ENCODE results near the gene CYP51A1. TPM values are rescaled to one million over a fixed set of nuclear protein-coding genes. Genes with fewer than 3 reads are reported as not detected.
"Not testable (repeated sequence)": the region's sequence is repeated elsewhere in the genome, so short reads cannot be mapped to it uniquely, and the experiment has no call there.

Gene CYP51A1
- polyA plus RNA-seq, 1 donor = 109 TPM

GRCh38 chr7:92133133-92133736 lies 1.0 kb downstream of the CYP51A1 start:
- H3K27me3 ChIP-seq (ENCODE audit: control insufficient read depth, insufficient read depth, low read length) = no peaks in the 10 kb centered on the region
- peaks cover 3% of the 10 kb centered on the region for H3K4me1 ChIP-seq (ENCODE audit: control insufficient read depth, insufficient read depth, low read length)
- H3K36me3 ChIP-seq (ENCODE audit: control insufficient read depth, insufficient read depth, low read length) = peaks cover 18% of the 10 kb centered on the region
- no CpG with 5 or more reads among the region's 15 CpGs for WGBS (ENCODE audit: insufficient coverage, low lambda C conversion rate)
- H3K27ac ChIP-seq (ENCODE audit: low read length) = peak overlapping the region; percentile 83
- H3K9me3 ChIP-seq (ENCODE audit: control insufficient read depth, low read depth, low read length) = no peaks in the 10 kb centered on the region
- H3K4me3 ChIP-seq (ENCODE audit: low read length) = peak overlapping the region; percentile 91
- DNase-seq = peak; percentile 4 to 41

- Histone ChIP-seq H3K27ac (ENCODE audit: low read length) (no peak overlapping the region), H3K9me3 (ENCODE audit: control insufficient read depth, low read depth, low read length) (no peaks in the 10 kb centered on the region), H3K4me1 (ENCODE audit: control insufficient read depth, insufficient read depth, low read length) (peaks cover 3% of the 10 kb centered on the region), H3K36me3 (ENCODE audit: control insufficient read depth, insufficient read depth, low read length) (peaks cover 28% of the 10 kb centered on the region), H3K4me3 (ENCODE audit: low read length) (peak overlapping the region; percentile 91), H3K27me3 (ENCODE audit: control insufficient read depth, insufficient read depth, low read length) (no peaks in the 10 kb centered on the region)
- WGBS (ENCODE audit: insufficient coverage, low lambda C conversion rate) = no CpG with 5 or more reads among the region's 4 CpGs
- DNase-seq = no peak
These were observed 2.4 kb downstream of the CYP51A1 start for GRCh38 chr7:92131764-92132330.

- DNase-seq = no peak
- H3K36me3 ChIP-seq (ENCODE audit: control insufficient read depth, insufficient read depth, low read length) = peaks cover 34% of the 10 kb centered on the region
- peaks cover 3% of the 10 kb centered on the region for H3K4me1 ChIP-seq (ENCODE audit: control insufficient read depth, insufficient read depth, low read length)
- no peaks in the 10 kb centered on the region for H3K27me3 ChIP-seq (ENCODE audit: control insufficient read depth, insufficient read depth, low read length)
- no peak overlapping the region for H3K27ac ChIP-seq (ENCODE audit: low read length)
- H3K9me3 ChIP-seq (ENCODE audit: control insufficient read depth, low read depth, low read length) = no peaks in the 10 kb centered on the region
- no peak overlapping the region for H3K4me3 ChIP-seq (ENCODE audit: low read length)
- whole genome bisulfite sequencing (ENCODE audit: insufficient coverage, low lambda C conversion rate) = 96% methylated on average over 3 of the region's 5 CpGs
These were observed 3.2 kb downstream of the CYP51A1 start for GRCh38 chr7:92131093-92131492.

GRCh38 chr7:92121681-92122080 lies 12.6 kb downstream of the CYP51A1 start:
- no peak overlapping the region for H3K27ac ChIP-seq (ENCODE audit: low read length)
- no peaks in the 10 kb centered on the region for H3K27me3 ChIP-seq (ENCODE audit: control insufficient read depth, insufficient read depth, low read length)
- no peaks in the 10 kb centered on the region for H3K4me1 ChIP-seq (ENCODE audit: control insufficient read depth, insufficient read depth, low read length)
- peaks cover 62% of the 10 kb centered on the region for H3K36me3 ChIP-seq (ENCODE audit: control insufficient read depth, insufficient read depth, low read length)
- no peaks in the 10 kb centered on the region for H3K9me3 ChIP-seq (ENCODE audit: control insufficient read depth, low read depth, low read length)
- no peak for DNase-seq
- no peak overlapping the region for H3K4me3 ChIP-seq (ENCODE audit: low read length)

- no peak overlapping the region for H3K27ac ChIP-seq (ENCODE audit: low read length)
- no peak for DNase-seq
- H3K36me3 ChIP-seq (ENCODE audit: control insufficient read depth, insufficient read depth, low read length) = peaks cover 60% of the 10 kb centered on the region
- H3K9me3 ChIP-seq (ENCODE audit: control insufficient read depth, low read depth, low read length) = no peaks in the 10 kb centered on the region
- H3K27me3 ChIP-seq (ENCODE audit: control insufficient read depth, insufficient read depth, low read length) = no peaks in the 10 kb centered on the region
- H3K4me1 ChIP-seq (ENCODE audit: control insufficient read depth, insufficient read depth, low read length) = no peaks in the 10 kb centered on the region
- no peak overlapping the region for H3K4me3 ChIP-seq (ENCODE audit: low read length)
- 60% methylated on average over 1 of the region's 1 CpG for WGBS (ENCODE audit: insufficient coverage, low lambda C conversion rate)
These were observed 15.0 kb downstream of the CYP51A1 start for GRCh38 chr7:92119213-92119759.

GRCh38 chr7:92116949-92117348 lies 17.3 kb downstream of the CYP51A1 start:
- no CpG with 5 or more reads among the region's 3 CpGs for WGBS (ENCODE audit: insufficient coverage, low lambda C conversion rate)
- DNase-seq = no peak
- peaks cover 43% of the 10 kb centered on the region for H3K36me3 ChIP-seq (ENCODE audit: control insufficient read depth, insufficient read depth, low read length)
- no peaks in the 10 kb centered on the region for H3K9me3 ChIP-seq (ENCODE audit: control insufficient read depth, low read depth, low read length)
- H3K27me3 ChIP-seq (ENCODE audit: control insufficient read depth, insufficient read depth, low read length) = no peaks in the 10 kb centered on the region
- H3K4me3 ChIP-seq (ENCODE audit: low read length) = no peak overlapping the region
- H3K4me1 ChIP-seq (ENCODE audit: control insufficient read depth, insufficient read depth, low read length) = no peaks in the 10 kb centered on the region
- H3K27ac ChIP-seq (ENCODE audit: low read length) = no peak overlapping the region

GRCh38 chr7:92115821-92116220 lies 18.5 kb downstream of the CYP51A1 start:
- Histone ChIP-seq H3K36me3 (ENCODE audit: control insufficient read depth, insufficient read depth, low read length) (peaks cover 45% of the 10 kb centered on the region), H3K9me3 (ENCODE audit: control insufficient read depth, low read depth, low read length) (no peaks in the 10 kb centered on the region)
- no CpG with 5 or more reads among the region's 5 CpGs for WGBS (ENCODE audit: insufficient coverage, low lambda C conversion rate)

GRCh38 chr7:92110857-92111256 lies 23.4 kb downstream of the CYP51A1 start:
- Histone ChIP-seq H3K4me1 (ENCODE audit: control insufficient read depth, insufficient read depth, low read length) (no peaks in the 10 kb centered on the region), H3K9me3 (ENCODE audit: control insufficient read depth, low read depth, low read length) (no peaks in the 10 kb centered on the region), H3K27me3 (ENCODE audit: control insufficient read depth, insufficient read depth, low read length) (no peaks in the 10 kb centered on the region), H3K36me3 (ENCODE audit: control insufficient read depth, insufficient read depth, low read length) (peaks cover 59% of the 10 kb centered on the region), H3K27ac (ENCODE audit: low read length) (no peak overlapping the region), H3K4me3 (ENCODE audit: low read length) (no peak overlapping the region)
- WGBS (ENCODE audit: insufficient coverage, low lambda C conversion rate) = no CpG with 5 or more reads among the region's 2 CpGs
- no peak for DNase-seq

More at GRCh38 chr7:92115821-92116220, 18.5 kb downstream of the CYP51A1 start:
- Histone ChIP-seq H3K27me3 (ENCODE audit: control insufficient read depth, insufficient read depth, low read length) (no peaks in the 10 kb centered on the region), H3K4me1 (ENCODE audit: control insufficient read depth, insufficient read depth, low read length) (no peaks in the 10 kb centered on the region), H3K4me3 (ENCODE audit: low read length) (no peak overlapping the region), H3K27ac (ENCODE audit: low read length) (no peak overlapping the region)
- no peak for DNase-seq

GRCh38 chr7:92108821-92109220 lies 25.5 kb downstream of the CYP51A1 start:
- Histone ChIP-seq H3K4me1 (ENCODE audit: control insufficient read depth, insufficient read depth, low read length) (no peaks in the 10 kb centered on the region), H3K27ac (ENCODE audit: low read length) (no peak overlapping the region), H3K36me3 (ENCODE audit: control insufficient read depth, insufficient read depth, low read length) (peaks cover 64% of the 10 kb centered on the region), H3K9me3 (ENCODE audit: control insufficient read depth, low read depth, low read length) (no peaks in the 10 kb centered on the region), H3K4me3 (ENCODE audit: low read length) (no peak overlapping the region), H3K27me3 (ENCODE audit: control insufficient read depth, insufficient read depth, low read length) (no peaks in the 10 kb centered on the region)
- DNase-seq = no peak
- WGBS (ENCODE audit: insufficient coverage, low lambda C conversion rate) = no CpG with 5 or more reads among the region's 8 CpGs

- not testable (repeated sequence) for H3K27ac ChIP-seq (ENCODE audit: low read length); DNase-seq; H3K4me3 ChIP-seq (ENCODE audit: low read length); H3K4me1 ChIP-seq (ENCODE audit: control insufficient read depth, insufficient read depth, low read length); H3K9me3 ChIP-seq (ENCODE audit: control insufficient read depth, low read depth, low read length); H3K27me3 ChIP-seq (ENCODE audit: control insufficient read depth, insufficient read depth, low read length)
- WGBS (ENCODE audit: insufficient coverage, low lambda C conversion rate) = no CpG with 5 or more reads among the region's 5 CpGs
- H3K36me3 ChIP-seq (ENCODE audit: control insufficient read depth, insufficient read depth, low read length) = peaks cover 74% of the 10 kb centered on the region
These were observed 31.4 kb downstream of the CYP51A1 start for GRCh38 chr7:92102862-92103261.

GRCh38 chr7:92100534-92100933 lies 33.7 kb downstream of the CYP51A1 start:
- Histone ChIP-seq H3K9me3 (ENCODE audit: control insufficient read depth, low read depth, low read length) (no peaks in the 10 kb centered on the region), H3K4me1 (ENCODE audit: control insufficient read depth, insufficient read depth, low read length) (peaks cover 5% of the 10 kb centered on the region), H3K36me3 (ENCODE audit: control insufficient read depth, insufficient read depth, low read length) (peaks cover 76% of the 10 kb centered on the region), H3K27ac (ENCODE audit: low read length) (peak overlapping the region; percentile 54), H3K27me3 (ENCODE audit: control insufficient read depth, insufficient read depth, low read length) (no peaks in the 10 kb centered on the region), H3K4me3 (ENCODE audit: low read length) (no peak overlapping the region)
- peak; percentile 61 to 87 for DNase-seq
- WGBS (ENCODE audit: insufficient coverage, low lambda C conversion rate) = 40% methylated on average over 1 of the region's 1 CpG
